ENCODE data around the gene LDLRAD4.

- TF ChIP-seq, protein P1, sequence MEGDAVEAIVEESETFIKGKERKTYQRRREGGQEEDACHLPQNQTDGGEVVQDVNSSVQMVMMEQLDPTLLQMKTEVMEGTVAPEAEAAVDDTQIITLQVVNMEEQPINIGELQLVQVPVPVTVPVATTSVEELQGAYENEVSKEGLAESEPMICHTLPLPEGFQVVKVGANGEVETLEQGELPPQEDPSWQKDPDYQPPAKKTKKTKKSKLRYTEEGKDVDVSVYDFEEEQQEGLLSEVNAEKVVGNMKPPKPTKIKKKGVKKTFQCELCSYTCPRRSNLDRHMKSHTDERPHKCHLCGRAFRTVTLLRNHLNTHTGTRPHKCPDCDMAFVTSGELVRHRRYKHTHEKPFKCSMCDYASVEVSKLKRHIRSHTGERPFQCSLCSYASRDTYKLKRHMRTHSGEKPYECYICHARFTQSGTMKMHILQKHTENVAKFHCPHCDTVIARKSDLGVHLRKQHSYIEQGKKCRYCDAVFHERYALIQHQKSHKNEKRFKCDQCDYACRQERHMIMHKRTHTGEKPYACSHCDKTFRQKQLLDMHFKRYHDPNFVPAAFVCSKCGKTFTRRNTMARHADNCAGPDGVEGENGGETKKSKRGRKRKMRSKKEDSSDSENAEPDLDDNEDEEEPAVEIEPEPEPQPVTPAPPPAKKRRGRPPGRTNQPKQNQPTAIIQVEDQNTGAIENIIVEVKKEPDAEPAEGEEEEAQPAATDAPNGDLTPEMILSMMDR (IDR thresholded peaks at IDR 0.05), result no peak
- TF ChIP-seq POLR2A (IDR thresholded peaks at IDR 0.05), result no peak
Measured at GRCh38 chr18:13539843-13540476, 321.4 kb downstream of the LDLRAD4 start.

Measured in stomach (tissue), 4 donors.